Neural cell (in vitro differentiated cells): ENCODE results near the gene FLYWCH2.

Source experiments
- CTCF ChIP-seq: fragments of 450-650 bp; IDR thresholded peaks from 2 replicates; pipeline ENCODE4 v1.5.1; 2014; ENCODE audit warnings: antibody characterized with exemption, mild to moderate bottlenecking, moderate library complexity; ENCODE audit not compliant: poor library complexity, severe bottlenecking
- EP300 ChIP-seq: fragments of 450-650 bp; conservative IDR thresholded peaks from 2 replicates; pipeline ENCODE4 v1.6.1; 2014; ENCODE audit warnings: antibody characterized with exemption, mild to moderate bottlenecking, moderate library complexity; ENCODE audit not compliant: poor library complexity, severe bottlenecking
- EZH2 ChIP-seq: fragments of 200-600, 300-800 bp; shearing (Covaris generic), sonication (generic); IDR thresholded peaks from 2 replicates; pipeline ENCODE4 v1.6.1; 2014; ENCODE audit warnings: antibody characterized with exemption, low read length, borderline replicate concordance, mild to moderate bottlenecking; ENCODE audit not compliant: insufficient read depth, poor library complexity, severe bottlenecking
- MXI1 ChIP-seq: fragments of 450-650 bp; conservative IDR thresholded peaks from 2 replicates; pipeline ENCODE4 v1.6.1; 2014; ENCODE audit warnings: antibody characterized with exemption, mild to moderate bottlenecking; ENCODE audit not compliant: poor library complexity, severe bottlenecking
- SMC3 ChIP-seq: fragments of 450-650 bp; conservative IDR thresholded peaks from 2 replicates; pipeline ENCODE4 v1.6.1; 2014; ENCODE audit warnings: antibody characterized with exemption, mild to moderate bottlenecking, moderate library complexity; ENCODE audit not compliant: poor library complexity
- TAF1 ChIP-seq: IDR thresholded peaks from 2 replicates; pipeline ENCODE4 v1.6.1; 2012; ENCODE audit warnings: low read depth

DNA sequence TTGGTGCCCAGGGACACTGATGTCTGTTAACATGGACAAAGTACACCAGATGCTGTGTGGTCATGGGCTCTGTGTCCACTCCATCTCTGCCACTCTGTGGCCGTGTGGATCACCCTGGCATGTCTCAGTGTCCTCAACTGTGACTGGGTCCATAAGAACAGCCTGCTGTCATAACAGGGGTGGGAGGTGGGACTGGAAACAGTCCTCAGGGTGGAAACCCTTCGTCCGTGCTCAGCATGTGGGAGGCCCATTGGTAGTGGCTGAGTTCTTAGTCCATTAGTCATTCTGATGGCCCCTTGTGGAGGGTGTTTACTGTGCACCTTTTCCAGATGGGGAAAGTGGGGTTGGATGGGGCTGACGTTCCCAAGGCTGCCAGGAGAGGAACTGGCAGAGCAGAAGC lies 12.8 kb downstream of the FLYWCH2 start:
- TF ChIP-seq CTCF (no peak), TAF1 (no peak), MXI1 (no peak), EP300 (no peak), EZH2 (no peak), SMC3 (no peak)
